HG03135 (cell line): ENCODE results near the gene ASCL2.

Experiments used
- ATAC-seq: cut with Tn5 transposase; IDR thresholded peaks from one replicate; pipeline ENCODE4 v1.9.1; 2021; ENCODE audit warnings: mild to moderate bottlenecking, moderate library complexity; ENCODE audit not compliant: unreplicated experiment

Gene ASCL2

GRCh38 chr11:2263071-2263565 is 7.3 kb downstream of the ASCL2 start:
- ATAC-seq: no peak

GRCh38 chr11:2262301-2263070 is 7.9 kb downstream of the ASCL2 start:
- ATAC-seq: no peak

GRCh38 chr11:2261436-2262230 is 8.8 kb downstream of the ASCL2 start:
- ATAC-seq: no peak

GRCh38 chr11:2260491-2261364 is 9.7 kb downstream of the ASCL2 start:
- no peak for ATAC-seq

GRCh38 chr11:2259897-2260451 is 10.4 kb downstream of the ASCL2 start:
- no peak for ATAC-seq

- no peak for ATAC-seq
Measured at GRCh38 chr11:2259466-2259830, 10.9 kb downstream of the ASCL2 start.

GRCh38 chr11:2258501-2259465 is 11.6 kb downstream of the ASCL2 start:
- ATAC-seq: no peak

- ATAC-seq: no peak
Measured at GRCh38 chr11:2256951-2257700, 13.3 kb downstream of the ASCL2 start.

GRCh38 chr11:2256293-2256913 is 14.0 kb downstream of the ASCL2 start:
- no peak for ATAC-seq

- no peak for ATAC-seq
Measured at GRCh38 chr11:2252018-2252417, 18.4 kb downstream of the ASCL2 start.

- ATAC-seq: no peak
Measured at GRCh38 chr11:2251138-2251537, 19.2 kb downstream of the ASCL2 start.

- ATAC-seq: no peak
Measured at GRCh38 chr11:2250485-2250884, 19.9 kb downstream of the ASCL2 start.

GRCh38 chr11:2250041-2250440 is 20.3 kb downstream of the ASCL2 start:
- ATAC-seq: no peak

GRCh38 chr11:2249189-2249916 is 21.0 kb downstream of the ASCL2 start:
- ATAC-seq: no peak

- ATAC-seq: no peak
Measured at GRCh38 chr11:2248762-2249161, 21.6 kb downstream of the ASCL2 start.

- no peak for ATAC-seq
Measured at GRCh38 chr11:2248242-2248641, 22.1 kb downstream of the ASCL2 start.

- ATAC-seq: no peak
Measured at GRCh38 chr11:2247496-2247895, 22.9 kb downstream of the ASCL2 start.

GRCh38 chr11:2240834-2241233 is 29.6 kb downstream of the ASCL2 start:
- no peak for ATAC-seq
